Fibroblast of lung (primary cell): ENCODE measurements around the gene SUZ12.

ENCODE experiments used
- EZH2 ChIP-seq: IDR thresholded peaks from 2 replicates; pipeline ENCODE4 v1.5.1; 2012; ENCODE audit warnings: low read length, control low read depth, mild to moderate bottlenecking; ENCODE audit errors: missing control alignments
- TF ChIP-seq, protein P1 (sequence below), 2 donors: IDR thresholded peaks in 1 of 2; conservative IDR thresholded peaks in 1 of 2; 1 replicate in 1 of 2; 2 replicates in 1 of 2; pipeline ENCODE4 v1.5.1; 2011 to 2012; ENCODE audit warnings: low read length in 2 of 2, control low read depth in 1 of 2, inconsistent platforms in 1 of 2, low read depth in 1 of 2, mild to moderate bottlenecking in 1 of 2

DNA sequence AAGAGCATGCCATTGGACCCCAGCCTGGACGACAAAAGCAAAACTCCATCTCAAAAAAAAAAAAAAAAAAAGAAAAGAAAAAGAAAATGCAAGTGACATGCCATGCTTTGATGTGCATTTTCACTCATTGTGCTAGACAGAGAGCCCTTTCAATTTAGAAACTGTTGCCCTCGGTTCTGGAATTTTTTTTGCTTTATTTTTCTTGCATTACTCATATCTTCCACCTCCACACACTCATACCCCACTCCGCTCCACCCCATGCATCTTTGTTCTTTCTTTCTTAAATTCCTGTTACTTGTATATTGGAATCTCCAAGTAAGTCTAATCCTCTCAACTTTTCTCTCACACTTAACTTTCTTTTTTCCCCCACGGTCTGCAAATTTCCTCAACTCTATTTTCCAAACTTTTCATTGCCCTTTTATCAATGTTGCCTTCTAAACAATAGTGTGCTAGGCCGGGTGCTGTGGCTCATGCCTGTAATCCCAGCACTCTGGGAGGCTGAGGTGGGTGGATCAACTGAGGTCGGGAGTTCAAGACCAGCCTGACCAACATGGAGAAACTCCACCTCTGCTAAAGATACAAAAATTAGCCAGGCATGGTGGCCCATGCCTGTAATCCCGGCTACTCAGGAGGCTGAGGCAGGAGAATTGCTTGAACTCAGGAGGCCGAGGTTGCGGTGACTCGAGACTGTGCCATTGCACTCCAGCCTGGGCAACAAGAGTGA is 16.8 kb upstream of the SUZ12 start:
- TF ChIP-seq, protein P1, sequence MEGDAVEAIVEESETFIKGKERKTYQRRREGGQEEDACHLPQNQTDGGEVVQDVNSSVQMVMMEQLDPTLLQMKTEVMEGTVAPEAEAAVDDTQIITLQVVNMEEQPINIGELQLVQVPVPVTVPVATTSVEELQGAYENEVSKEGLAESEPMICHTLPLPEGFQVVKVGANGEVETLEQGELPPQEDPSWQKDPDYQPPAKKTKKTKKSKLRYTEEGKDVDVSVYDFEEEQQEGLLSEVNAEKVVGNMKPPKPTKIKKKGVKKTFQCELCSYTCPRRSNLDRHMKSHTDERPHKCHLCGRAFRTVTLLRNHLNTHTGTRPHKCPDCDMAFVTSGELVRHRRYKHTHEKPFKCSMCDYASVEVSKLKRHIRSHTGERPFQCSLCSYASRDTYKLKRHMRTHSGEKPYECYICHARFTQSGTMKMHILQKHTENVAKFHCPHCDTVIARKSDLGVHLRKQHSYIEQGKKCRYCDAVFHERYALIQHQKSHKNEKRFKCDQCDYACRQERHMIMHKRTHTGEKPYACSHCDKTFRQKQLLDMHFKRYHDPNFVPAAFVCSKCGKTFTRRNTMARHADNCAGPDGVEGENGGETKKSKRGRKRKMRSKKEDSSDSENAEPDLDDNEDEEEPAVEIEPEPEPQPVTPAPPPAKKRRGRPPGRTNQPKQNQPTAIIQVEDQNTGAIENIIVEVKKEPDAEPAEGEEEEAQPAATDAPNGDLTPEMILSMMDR (conservative IDR thresholded peaks at IDR 0.05 in 1 of 2, IDR thresholded peaks at IDR 0.05 in 1 of 2; ENCODE audit: low read depth in 1 of 2, low read length in 2 of 2): no peak
- TF ChIP-seq EZH2: no peak
